T follicular helper cell (primary cell): ENCODE measurements around the gene ZNF644.

Source experiments
- DNase-seq: peaks from one replicate; pipeline ENCODE4 v3.0.0-alpha.2; 2020; ENCODE audit warnings: low read depth

The ZNF644 gene

DNA sequence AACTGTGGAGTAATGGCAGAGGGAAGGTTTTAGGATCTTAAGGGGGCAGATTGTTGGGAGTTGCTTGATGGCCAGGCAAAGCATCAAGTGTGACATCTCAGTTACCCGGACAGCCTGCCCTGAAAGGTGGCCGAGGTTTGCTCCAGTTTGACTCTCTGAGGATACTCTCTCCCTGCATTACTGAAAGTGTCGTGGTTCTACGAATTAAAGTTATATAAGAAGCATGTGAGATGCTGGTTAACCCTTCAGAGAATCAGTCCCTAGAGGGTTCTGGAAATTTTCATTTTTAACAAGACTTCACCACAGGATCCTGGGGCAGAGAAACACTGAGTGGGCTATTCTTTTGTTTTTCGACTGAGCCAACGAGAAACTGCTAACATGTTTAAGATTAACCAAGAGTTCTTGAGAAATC, 689 bp upstream of the ZNF644 start:
- no peak for DNase-seq

DNA sequence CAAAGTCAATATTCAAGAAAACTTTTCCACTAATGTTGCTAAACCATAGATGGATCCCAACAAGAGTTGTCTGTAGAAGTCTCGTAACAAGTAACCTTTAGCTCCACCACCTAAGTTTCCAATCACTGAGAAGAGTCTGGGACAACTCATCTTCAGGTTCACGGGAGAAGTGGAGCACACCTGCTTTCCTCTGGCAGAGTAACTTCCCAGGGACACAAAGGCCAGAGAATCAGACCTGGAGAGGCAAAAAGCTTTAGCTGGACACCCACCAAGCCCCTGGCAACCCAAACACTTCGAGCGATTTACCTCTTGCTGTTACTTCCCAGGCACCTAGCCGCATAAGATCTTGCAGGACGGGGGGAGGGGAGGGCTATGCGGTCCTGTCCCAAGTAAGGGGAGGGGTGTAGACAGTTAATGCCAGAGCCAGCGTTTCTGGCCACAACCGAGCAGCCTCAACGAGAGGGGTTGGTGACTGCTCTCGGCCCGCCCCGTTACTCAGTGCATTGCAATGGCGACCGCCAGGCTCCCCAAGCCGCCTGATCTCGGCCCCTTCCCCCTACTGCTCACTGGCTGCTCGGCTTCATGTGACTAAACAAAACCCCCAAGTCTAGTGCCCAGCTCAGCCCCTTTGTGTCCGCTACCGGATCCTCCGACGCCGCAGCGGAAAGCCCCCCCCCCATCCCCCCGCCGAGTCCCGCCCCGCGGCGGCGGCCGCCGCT, 709 bp downstream of the ZNF644 start:
- peak; percentile 53 for DNase-seq

DNA sequence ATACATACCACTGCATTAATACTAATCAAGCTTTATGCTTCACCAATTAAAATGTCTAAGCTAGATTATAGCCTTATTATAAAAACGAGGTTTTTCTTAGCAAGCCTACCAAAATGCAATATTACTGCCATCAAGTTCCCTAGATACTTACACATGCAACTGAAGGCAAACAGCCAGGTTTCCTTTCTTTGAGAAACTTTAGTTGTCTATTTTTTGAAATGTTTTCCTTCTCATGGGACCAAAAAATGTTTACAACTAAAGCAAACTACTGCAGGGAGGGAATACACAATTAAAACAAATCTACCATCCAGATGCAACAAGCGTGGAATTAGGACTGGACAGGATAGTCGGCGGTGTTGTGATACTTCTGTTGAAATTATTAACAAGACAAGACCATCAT, 1.3 kb downstream of the ZNF644 start:
- no peak for DNase-seq

DNA sequence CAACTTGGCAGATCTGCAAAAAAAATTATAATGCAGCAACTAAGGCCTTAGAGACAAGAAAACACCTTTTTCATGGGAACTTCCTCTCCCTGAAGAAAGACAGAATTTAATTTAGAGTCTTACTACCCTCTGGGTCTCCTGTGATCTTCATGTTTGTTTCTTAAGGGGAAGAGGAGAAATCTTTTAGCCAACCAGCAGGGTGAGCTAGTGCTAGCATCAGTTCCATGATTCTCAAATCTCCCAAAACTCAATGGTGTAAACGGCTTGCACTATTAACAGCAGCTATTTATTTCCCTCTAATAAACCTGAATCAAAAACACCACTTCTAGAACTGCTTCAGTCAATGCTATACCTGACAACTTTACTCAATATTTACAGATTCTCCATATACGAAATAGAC, 3.8 kb downstream of the ZNF644 start:
- no peak for DNase-seq

DNA sequence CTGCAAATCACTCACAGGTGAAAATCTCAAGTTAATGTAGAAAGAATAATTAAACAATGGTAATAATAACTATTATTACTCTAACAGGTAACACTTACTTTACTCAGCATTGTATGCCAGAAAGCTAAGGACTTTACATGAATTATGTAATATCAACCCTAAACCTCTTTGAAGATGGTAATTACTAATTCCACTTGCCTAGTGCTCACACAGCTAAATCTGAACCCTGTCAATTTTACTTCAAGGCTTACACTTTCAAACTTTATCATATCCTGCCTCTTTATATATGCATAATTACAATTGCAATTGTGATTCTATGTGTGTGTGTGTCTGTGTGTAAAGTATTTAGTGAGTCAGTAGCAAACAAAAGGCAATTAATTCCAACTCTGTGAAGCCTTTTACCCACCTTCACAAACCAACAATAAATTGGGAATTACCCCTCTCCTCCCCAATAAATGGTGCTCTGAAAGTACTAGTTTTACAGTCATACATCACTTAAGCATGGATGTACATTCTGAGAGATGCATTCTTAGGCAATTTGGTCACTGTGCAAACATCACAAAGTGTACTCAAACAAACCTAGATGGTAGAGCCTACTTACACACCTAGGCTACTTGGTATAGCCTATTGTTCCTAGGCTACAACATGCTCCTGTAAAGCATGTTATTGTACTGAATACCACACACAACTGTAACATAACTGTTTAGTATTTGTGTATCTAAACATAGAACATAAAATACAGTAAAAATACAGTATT, 5.9 kb downstream of the ZNF644 start:
- DNase-seq, result no peak

DNA sequence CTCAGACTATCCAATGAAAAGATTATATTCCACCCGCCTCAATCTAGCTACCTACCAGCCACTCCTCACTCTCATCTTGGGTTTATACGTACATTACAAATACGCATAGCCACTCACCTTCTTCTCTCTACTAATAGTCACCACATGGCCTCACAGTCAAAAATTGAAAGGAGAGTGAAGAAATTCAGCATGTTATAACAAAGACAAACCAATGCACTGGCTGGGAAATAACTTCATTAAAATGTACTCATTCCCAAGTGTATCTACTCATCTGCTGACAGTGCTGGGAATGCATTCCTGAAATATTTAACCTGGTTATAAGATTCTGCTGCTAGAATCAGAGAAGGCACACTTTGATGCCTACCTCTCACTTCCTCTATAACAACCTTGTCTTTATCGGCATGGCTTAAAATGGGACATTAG, 6.5 kb downstream of the ZNF644 start:
- no peak for DNase-seq

DNA sequence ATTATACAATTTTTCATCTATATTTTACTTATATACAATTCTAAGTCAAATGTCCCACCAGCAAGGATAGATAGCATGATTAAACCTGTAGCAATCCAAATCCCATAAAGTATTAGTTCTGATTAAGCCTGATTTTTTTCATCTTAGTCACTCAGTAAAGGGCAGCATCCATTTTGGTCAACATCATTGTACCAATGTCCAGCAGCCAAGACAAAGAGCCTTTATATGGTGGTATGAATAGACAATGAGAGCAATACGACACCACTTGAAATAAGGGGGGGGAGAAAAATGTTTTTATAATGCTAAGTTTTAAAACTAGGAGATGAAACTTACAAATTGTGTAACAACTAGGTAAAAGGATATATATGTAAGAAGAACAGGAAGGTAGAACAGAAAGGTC, 7.4 kb downstream of the ZNF644 start:
- DNase-seq, result no peak

DNA sequence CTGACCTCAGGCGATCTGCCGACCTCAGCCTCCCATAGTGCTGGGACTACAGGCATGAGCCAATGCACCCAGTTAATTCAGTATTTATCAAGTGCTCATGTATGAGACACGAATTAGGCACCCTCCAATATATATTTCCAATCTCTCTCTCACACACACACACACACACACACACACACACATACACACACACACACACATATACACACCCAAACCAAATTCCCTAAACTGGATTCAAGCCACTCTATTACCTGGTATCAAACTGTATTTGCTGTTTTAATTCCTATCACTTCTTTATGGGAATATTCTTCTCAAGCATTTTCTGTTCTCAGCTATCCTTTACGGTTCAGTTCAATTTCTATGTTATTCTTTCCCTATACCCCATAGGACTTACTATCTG, 8.5 kb downstream of the ZNF644 start:
- no peak for DNase-seq

DNA sequence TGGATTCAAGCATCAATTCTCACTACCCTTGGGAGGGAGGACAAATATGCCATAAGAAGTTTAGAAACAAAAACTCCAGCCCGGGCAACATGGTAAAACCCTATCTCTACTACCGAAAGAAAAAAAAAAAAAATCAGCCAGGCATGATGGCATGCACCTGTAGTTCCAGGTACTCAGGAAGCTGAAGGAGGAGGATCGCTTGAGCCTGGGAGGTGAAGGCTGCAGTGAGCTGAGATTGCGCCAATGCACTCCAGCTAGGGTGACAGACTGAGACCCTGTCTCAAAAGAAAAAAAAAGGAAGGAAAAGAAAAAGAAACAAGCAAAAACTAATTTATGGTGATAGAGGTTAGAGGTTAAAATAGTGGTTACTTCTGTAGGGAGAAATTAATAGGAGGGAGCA, 9.6 kb downstream of the ZNF644 start:
- DNase-seq, result no peak

DNA sequence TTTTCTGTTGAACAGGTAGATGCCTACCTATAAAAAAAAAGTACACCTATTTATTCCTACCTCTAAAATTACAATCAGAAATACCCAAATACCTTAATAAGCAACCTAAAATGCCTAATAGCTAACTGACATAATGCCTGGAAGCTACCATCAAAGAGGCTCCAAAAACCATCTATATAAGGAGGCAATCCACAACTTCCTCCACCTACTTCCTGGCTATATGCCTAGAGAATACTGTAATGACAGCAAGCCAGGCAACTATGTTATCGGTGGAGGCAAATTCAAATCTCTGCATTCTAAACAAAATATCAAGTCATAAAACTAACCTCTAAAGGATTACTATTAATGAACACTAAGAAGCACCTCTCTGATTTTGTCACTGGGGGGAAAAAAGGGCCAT, 10.1 kb downstream of the ZNF644 start:
- DNase-seq, result no peak

DNA sequence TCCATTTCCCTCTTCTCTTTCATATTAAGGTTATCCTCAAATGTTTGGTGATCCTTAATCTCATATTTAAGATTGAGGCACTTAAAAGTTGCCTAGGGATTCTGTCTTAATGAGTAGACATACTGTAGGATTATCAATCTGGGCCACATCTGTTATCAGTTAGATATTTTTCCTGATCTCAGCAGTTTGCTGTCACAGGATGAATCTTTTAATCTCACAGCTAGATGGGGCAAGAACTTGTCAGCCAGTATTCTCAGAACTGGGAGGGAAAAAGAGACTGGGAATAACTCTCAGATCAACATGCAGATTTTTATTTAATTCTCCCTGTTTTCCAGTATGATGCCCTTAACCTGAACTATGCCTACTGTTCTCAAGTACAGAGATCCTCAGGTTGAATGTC, 14.0 kb downstream of the ZNF644 start:
- DNase-seq, result no peak

DNA sequence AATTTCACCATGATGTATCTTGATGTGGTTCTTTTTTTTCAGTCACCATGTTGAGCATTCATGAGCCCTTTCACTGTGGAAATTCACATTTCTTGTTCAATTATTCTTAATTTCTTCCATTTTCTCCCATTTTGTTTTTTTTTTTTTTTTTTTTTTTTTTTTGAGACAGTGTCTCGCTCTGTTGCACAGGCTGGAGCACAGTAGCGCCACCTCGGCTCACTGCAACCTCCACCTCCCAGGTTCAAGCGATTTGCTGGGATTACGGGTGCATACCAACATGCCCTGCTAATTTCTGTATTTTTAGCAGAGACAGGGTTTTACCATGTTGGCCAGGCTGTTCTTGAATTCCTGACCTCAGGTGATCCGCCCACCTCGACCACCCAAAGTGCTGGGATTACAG, 14.7 kb downstream of the ZNF644 start:
- no peak for DNase-seq

DNA sequence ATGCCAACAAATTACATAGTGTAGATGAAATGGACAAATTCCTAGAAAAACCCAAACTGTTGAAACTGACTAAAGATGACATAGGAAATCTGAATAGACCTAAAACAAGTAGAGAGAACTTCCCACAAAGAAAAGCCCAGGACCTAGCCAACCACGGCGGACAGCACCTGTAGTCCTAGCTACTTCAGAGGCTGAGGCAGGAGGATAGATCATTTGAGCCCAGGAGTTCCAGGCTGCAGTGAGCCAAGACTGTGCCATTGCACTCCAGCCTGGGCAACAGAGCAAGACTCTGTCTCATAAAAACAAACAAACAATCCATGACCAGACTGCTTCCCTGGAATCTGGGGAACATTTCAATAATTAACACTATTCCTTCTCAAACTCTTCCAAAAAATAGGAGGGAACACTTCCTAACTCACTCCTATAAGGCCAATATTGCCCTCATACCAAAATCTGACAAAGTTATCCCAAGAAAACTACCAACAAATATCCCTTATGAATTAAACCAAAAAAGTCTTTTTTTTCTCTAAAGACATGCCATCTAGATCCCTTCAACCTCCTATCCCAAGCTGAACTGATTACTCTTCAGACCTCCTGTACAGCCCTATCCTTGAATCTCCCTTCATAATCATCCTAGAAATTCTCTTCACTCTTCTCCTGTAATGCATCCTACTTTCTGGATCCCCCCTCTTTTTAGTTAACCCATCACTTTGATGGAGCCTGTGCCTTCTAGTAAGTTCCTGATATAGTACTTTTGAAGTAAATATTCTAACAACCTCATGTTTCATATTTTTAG, 15.5 kb downstream of the ZNF644 start:
- DNase-seq, result no peak

DNA sequence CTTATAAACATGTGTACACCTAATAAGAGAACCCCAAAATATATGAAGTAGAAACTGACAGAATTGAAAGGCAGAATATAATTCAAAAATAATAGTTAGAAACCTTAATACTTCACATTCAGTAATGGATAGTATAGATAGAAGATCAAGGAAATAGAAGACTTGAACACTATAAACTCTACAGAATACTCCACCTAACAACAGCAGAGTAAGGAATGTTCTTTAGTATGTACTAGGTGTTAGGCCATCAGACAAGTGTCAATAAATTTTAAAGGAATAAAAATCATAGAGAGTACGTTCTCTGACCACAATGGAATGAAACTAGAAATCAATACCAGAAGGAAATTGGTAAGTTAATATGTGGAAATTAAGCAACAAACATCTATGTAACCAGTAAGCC, 16.6 kb downstream of the ZNF644 start:
- DNase-seq, result no peak

DNA sequence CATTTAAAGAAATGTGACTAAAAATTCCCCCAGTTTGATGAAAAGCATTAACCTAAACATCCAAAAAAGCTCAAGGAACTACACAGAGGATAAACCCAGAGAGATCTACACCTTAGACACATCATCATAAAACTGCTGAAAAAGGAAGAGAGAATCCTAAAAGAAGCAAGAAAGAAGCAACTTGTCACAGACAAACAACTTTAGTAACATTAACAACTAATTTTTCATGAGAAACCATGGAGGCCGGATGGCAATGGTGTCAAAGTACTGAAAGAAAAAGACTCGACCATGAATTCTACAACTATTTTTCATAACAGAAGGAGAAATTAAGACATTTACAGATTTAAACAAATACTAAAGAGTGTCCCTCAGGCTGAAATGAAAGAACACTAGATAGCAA, 17.7 kb downstream of the ZNF644 start:
- DNase-seq, result no peak

DNA sequence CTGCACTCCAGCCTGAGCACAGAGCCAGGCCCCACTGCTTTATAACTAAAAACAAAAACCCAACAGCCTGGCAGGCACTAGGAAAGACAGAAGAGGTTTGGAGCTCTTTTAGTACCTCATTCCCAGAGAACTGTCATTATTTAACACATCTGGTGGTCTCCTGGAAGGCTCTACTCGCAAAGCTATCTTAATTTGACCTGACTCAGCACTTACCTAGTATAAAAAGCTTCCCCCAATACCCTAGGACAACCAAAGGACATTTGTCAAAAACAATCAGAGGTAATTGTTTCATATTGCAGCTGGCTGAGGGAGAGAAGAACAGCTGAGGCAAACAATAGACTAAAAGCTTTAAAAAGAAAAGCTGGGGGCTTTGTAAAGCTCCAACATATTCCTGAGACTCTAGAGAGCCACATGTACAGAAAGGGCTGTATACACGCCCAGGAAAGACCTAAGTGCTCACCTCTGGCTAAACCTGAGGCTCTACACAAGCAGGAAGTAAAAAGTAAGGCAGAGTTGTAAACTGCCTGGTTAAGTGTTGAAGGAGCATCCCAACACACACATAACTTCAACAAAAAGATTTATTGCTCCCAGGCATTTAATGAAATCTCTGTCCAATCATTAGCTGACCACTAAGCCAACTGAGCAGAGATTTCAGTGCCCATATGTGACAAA, 25.0 kb downstream of the ZNF644 start:
- DNase-seq, result no peak

DNA sequence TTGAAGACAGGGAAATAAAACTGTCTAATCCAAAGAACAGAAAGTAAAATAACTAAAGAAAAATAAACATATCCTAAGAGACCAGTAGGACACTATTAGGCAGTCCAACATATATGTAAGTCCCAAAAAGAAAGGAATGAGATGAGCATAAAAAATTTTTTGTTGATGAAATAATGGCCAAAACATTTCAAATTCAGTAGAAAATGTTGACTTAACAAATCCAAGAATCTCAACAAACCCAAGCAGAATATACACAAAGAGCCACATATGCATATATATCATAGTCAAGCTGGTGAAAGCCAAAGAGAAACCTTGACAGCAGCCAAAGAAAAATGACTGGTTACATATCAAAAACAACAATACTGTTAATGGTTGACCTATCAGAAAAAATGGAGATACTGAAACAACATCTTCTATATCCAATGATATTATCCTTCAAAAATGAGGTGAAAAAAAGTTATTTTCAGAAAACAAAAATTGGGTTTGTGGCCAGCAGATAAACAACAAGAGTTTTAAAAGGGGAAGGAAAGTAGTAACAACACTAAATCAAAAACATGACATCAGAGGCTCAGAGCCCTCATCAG, 26.4 kb downstream of the ZNF644 start:
- DNase-seq, result no peak

DNA sequence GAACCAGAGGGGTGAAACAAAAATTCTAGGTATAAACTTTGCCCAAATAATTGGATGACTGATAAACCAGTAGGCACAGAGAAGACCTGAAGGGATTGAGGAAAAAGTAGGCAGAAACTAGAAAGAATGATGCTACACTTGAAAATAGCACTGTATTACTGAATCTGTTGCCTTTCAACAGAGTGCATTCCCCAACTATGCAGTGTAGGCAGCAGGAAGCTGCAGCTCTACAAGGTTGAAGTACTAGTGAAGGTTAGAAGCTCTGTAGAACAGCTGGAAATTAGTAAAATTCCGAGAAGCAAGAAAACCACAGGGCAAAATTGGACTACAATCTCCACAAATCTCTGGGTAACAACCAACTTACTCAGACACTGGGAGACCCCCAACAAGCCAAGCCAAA, 27.4 kb downstream of the ZNF644 start:
- DNase-seq, result no peak

DNA sequence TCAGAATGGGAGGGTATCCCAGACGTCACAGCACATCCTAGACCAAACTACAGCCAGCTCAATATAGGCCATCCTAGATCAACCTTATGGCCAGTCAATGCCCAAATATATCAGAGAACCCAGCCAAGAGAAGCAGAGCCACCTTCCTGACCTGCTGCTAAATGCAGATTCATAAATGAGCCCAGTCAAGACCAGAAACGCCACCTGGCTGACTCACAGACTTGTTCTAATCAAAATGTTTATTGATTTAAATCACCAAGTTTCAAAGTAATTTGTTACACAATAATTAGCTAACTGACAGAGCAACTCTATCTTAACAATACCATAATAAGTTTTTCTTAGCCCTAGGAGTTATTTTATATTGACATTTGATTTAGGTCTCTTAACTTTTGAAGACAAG, 28.6 kb downstream of the ZNF644 start:
- no peak for DNase-seq

DNA sequence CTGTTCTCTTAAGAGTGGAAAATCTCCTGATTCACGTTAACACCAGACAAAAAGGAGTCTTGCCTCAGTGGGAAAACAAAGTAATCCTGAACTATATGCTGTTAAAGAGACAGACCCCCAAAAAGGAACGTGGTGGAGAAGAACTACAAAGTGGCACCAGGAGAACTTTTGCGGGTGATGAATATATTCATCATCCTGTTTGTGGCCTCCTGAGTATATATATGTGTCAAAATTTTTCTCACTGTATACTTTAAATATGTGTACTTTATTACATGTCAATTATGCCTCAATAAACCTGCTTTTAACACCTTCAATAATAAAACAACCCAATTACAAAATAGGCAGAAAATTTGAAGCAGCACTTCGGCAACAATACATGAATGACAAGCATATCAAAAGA, 31.1 kb downstream of the ZNF644 start:
- DNase-seq, result no peak

DNA sequence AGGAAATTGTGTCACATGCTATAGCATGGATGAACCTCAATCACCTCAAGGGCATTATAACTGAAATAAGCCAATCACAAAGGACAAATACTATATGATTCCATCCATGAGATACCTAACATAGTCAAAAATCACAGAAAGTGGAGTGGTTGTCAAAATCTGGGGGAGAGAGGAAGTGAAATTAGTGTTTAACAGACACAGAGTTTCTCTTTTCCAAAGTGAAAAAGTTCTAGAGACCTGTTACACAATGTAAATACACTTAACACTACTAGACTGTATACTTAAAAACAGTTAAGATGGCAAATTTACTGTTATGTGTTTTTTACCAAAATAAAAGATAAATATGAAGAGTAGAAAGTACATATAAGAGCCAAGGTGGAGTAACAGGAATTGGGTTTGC, 31.8 kb downstream of the ZNF644 start:
- DNase-seq, result no peak

DNA sequence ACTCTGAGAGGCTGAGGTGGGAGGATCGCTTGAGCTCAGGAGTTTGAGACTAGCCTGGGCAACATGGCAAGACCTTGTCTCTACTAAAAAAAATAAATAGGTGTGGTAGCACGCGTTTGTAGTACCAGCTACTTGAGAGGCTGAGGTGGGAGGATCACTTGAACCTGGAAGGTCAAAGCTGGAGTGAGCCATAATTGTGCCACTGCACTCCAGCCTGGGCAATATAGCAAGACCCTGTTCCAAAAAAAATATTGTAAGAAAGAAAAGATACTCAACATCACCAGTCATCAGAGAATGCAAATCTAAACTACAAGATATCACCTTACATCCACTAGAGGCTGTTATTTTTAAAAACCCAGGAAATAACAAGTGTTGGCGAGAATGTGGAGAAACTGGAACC, 32.5 kb downstream of the ZNF644 start:
- DNase-seq, result no peak
